ENCODE results near the gene ATP1B2. TPM values are rescaled to one million over a fixed set of nuclear protein-coding genes. Genes with fewer than 3 reads are reported as not detected.

Gene ATP1B2
- total RNA-seq, 1 experiment from 2014 or later = 0.63 TPM

GRCh38 chr17:7644775-7645174 is 6.0 kb upstream of the ATP1B2 start:
- POLR2A ChIA-PET (ENCODE audit: unreplicated experiment) = no interaction called here

DNA sequence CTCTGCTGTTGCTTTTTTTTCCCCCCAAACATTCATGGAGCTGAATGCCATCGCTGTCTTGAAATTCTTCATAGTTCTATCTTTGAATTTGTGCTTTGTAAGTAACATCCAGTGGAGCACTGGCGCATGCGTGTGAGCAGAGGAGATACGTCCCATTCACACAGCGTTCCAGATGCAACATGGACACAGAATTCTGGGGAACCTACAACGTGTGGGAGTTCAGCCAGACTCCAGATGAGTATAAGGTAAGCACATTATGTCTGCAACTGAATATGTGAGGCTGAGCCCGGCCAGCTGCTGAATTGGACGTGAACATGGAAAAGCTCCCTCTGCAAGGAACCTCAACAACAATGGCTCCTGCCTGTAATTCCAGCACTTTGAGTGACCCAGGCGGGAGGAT is 4.3 kb upstream of the ATP1B2 start:
- no peaks in the 10 kb centered on the region for H3K9me3 ChIP-seq (ENCODE audit: insufficient read depth, low read depth)
- H3K9me2 ChIP-seq (ENCODE audit: insufficient read depth) = no peaks in the 10 kb centered on the region
- peaks cover 5% of the 10 kb centered on the region; the same call in 1 of the 2 replicates for H3F3A ChIP-seq (ENCODE audit: insufficient read depth, low read depth)
- intact Hi-C loops (cut with micrococcal nuclease; ENCODE audit: unreplicated experiment) = no loop called here
- no peak overlapping the region for H2AFZ ChIP-seq
- no peaks in the 10 kb centered on the region for H3K4me1 ChIP-seq (replicated peaks; ENCODE audit: insufficient read depth)
- no peak for DNase-seq
- no peaks in the 10 kb centered on the region for H3K27me3 ChIP-seq (ENCODE audit: insufficient read depth, low read depth)
- CTCF ChIA-PET = interaction anchor here (0.6 kb wide), 1 partner anchor 133 kb away, joined by 3 read pairs; no protein-coding TSS in a partner anchor
- H4K20me1 ChIP-seq (ENCODE audit: insufficient read depth) = no peaks in the 10 kb centered on the region
- no TSS peak for BruUV-seq (replicated peaks)
- H3K36me3 ChIP-seq (ENCODE audit: low read depth) = no peaks in the 10 kb centered on the region
- POLR2A ChIA-PET (ENCODE audit: unreplicated experiment) = no interaction called here
- H3K4me3 ChIP-seq = no peak overlapping the region
- no peak for TF ChIP-seq EZH2 (IDR thresholded peaks at IDR 0.05; ENCODE audit: low read depth)
- TF ChIP-seq CTCF (conservative IDR thresholded peaks at IDR 0.05) = no peak
- H3K4me2 ChIP-seq = no peak overlapping the region
- no peak overlapping the region for H3K27ac ChIP-seq
- H3K79me2 ChIP-seq (ENCODE audit: low read depth) = no peaks in the 10 kb centered on the region

More at GRCh38 chr17:7644775-7645174, 6.0 kb upstream of the ATP1B2 start:
- no TSS peak for BruUV-seq (replicated peaks)
- CTCF ChIA-PET = no interaction called here
- TF ChIP-seq EZH2 (IDR thresholded peaks at IDR 0.05; ENCODE audit: low read depth) (no peak), CTCF (conservative IDR thresholded peaks at IDR 0.05) (no peak)
- no peaks in the 10 kb centered on the region for H3K9me2 ChIP-seq (ENCODE audit: insufficient read depth)
- H3K79me2 ChIP-seq (ENCODE audit: low read depth) = no peaks in the 10 kb centered on the region
- no peaks in the 10 kb centered on the region for H3K27me3 ChIP-seq (ENCODE audit: insufficient read depth, low read depth)
- H3K4me3 ChIP-seq = no peak overlapping the region
- H3F3A ChIP-seq (ENCODE audit: insufficient read depth, low read depth) = no peaks in the 10 kb centered on the region
- no peak overlapping the region for H2AFZ ChIP-seq
- DNase-seq = no peak
- H4K20me1 ChIP-seq (ENCODE audit: insufficient read depth) = no peaks in the 10 kb centered on the region
- H3K27ac ChIP-seq = no peak overlapping the region
- no peaks in the 10 kb centered on the region for H3K4me1 ChIP-seq (replicated peaks; ENCODE audit: insufficient read depth)
- H3K4me2 ChIP-seq = no peak overlapping the region
- no peaks in the 10 kb centered on the region for H3K36me3 ChIP-seq (ENCODE audit: low read depth)
- intact Hi-C loops (cut with micrococcal nuclease; ENCODE audit: unreplicated experiment) = no loop called here
- no peaks in the 10 kb centered on the region for H3K9me3 ChIP-seq (ENCODE audit: insufficient read depth, low read depth)

DNA sequence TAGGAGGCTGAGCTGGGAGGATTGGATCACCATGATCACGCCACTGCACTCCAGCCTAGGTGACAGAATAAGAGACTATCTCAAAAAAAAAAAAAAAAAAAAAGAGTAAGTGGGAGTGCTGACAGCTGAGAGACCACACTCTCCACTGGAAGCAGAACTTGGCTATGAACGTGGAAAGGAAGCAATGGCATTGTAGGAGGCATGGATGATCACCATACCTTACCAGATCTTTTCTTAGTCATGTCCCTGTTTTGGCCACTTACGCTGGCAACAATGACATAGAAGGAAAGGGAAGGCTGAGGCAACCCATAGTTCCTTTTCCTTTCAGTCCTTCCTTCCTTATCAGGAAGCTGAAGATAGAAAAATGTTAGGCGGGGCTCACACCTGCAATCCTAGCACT is 3.7 kb upstream of the ATP1B2 start:
- H3K4me2 ChIP-seq = no peak overlapping the region
- H3K9me3 ChIP-seq (ENCODE audit: insufficient read depth, low read depth) = no peaks in the 10 kb centered on the region
- H3K27me3 ChIP-seq (ENCODE audit: insufficient read depth, low read depth) = no peaks in the 10 kb centered on the region
- no peaks in the 10 kb centered on the region for H3K4me1 ChIP-seq (replicated peaks; ENCODE audit: insufficient read depth)
- TF ChIP-seq EZH2 (IDR thresholded peaks at IDR 0.05; ENCODE audit: low read depth) (no peak), CTCF (conservative IDR thresholded peaks at IDR 0.05) (no peak)
- no peak for DNase-seq
- no peaks in the 10 kb centered on the region for H3K79me2 ChIP-seq (ENCODE audit: low read depth)
- no TSS peak for BruUV-seq (replicated peaks)
- H3F3A ChIP-seq (ENCODE audit: insufficient read depth, low read depth) = peaks cover 5% of the 10 kb centered on the region; the same call in 1 of the 2 replicates
- H3K4me3 ChIP-seq = no peak overlapping the region
- no peaks in the 10 kb centered on the region for H4K20me1 ChIP-seq (ENCODE audit: insufficient read depth)
- intact Hi-C loops (cut with micrococcal nuclease; ENCODE audit: unreplicated experiment) = no loop called here
- POLR2A ChIA-PET (ENCODE audit: unreplicated experiment) = no interaction called here
- no peak overlapping the region for H3K27ac ChIP-seq
- H2AFZ ChIP-seq = no peak overlapping the region
- no peaks in the 10 kb centered on the region for H3K9me2 ChIP-seq (ENCODE audit: insufficient read depth)
- CTCF ChIA-PET = no interaction called here
- no peaks in the 10 kb centered on the region for H3K36me3 ChIP-seq (ENCODE audit: low read depth)
